Activated T-cell treated with anti-CD3 and anti-CD28 coated beads for 48 hours (primary cell): Measurements from ENCODE around the gene OR10D3.
"Not testable (repeated sequence)": the region's sequence is repeated elsewhere in the genome, so short reads cannot be mapped to it uniquely, and the experiment has no call there.

Source experiments
- DNase-seq: peaks from one replicate; pipeline ENCODE4 v3.0.0-alpha.2; 2020; ENCODE audit warnings: low read depth

OR10D3 gene

DNA sequence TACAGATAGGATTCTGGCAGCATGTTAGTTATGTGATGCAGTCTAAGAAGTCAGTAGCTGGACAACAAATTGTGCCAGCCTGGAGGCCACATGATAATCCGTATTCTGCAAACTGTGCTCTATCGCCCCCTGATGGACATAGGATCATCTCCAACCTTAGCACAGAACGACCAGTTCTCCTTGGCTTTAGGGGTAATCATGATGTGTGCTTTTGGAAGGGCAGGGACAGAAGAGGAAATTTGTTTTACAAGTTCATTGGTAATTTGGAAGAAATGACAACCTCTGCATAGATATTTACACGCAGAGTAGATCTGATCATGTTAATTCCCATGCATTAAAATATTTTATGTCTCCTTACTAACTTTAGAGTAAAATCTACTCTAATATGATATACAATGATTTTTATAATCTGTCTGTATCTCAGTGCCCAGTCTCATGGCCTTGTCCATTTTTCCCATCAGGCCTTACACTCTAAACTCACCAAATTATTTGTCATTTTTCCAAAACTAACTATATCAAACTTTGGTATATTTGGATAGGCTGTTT is 12.1 kb downstream of the OR10D3 start:
- peak; percentile 5 for DNase-seq

DNA sequence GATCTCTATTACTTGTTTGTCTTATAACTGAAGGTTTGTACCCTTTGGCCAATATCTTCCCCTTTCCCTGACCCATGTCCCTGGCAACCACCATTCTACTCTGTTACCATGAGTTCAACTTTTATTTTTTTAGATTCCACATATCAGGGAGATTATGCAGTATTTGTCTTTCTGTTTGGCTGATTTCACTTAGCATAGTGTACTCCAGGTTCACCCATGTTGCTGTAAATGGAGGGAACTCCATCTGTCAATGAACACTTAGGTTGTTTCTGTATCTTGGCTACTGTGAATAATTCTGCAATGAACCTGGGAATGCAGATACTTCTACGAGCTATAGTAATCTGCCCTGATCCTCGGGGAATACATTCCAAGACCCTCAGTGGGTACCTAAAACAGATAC is 14.9 kb downstream of the OR10D3 start:
- DNase-seq: no peak

DNA sequence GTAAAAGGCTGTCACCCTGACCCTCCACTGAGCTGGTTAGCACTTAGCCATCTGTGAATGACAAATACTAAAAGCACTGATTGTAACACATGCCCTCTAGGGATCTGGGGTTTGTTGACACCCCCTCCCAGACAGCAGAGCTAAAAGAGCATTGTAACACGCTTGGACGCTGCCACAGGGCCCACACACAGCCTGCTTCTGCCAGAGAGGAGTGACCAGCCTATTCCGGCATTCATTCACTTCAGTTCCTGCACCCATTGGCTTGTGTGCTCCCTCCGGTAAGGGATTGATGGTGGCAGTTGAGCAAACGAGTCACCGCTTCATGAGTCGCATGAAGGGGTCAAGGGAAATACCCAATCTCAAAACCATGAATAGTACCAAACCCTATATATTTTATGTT is 15.8 kb downstream of the OR10D3 start:
- no peak for DNase-seq

DNA sequence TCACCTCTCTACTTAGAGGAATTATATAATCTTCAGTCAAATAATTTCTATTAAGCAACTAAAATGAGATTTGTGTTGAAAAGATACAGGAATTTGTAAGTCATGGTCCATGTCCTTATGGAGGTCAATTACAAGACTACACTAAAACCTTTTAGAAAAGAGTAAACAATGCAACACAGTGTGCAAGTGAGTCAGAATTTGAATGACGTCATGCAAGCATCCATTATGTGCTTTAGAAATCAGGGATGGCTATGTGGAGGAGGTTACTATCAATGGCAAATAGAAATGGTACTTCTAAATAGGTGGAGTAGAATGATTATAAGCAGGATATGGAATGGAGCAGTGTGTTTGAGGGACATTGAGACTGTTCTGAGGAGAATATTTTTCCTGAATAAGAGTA is 16.6 kb downstream of the OR10D3 start:
- no peak for DNase-seq

GRCh38 chr11:124200671-124201070 is 17.5 kb downstream of the OR10D3 start:
- no peak for DNase-seq

GRCh38 chr11:124202951-124203350 is 19.8 kb downstream of the OR10D3 start:
- no peak for DNase-seq

DNA sequence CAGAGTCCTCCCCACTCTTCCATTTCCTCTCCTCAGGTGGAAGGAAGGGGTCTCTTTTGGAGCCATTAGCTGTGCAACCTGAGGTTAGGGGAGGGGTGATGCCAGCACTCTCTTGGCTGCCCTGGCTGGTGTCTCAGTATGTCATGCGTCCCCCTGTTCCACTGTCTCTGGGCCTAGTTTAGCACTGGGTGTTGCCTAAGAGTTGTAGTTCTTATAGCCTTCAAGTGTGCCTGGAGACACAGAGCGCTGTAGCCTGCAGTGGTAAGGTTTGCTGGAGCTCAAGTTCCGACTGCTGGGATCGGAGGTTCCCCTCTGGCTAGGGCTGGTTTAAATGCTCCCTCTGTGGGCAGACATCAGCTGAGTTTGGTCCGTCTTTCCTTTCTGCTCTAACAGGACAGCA is 20.9 kb downstream of the OR10D3 start:
- no peak for DNase-seq

GRCh38 chr11:124207102-124207792 is 24.1 kb downstream of the OR10D3 start:
- no peak for DNase-seq

DNA sequence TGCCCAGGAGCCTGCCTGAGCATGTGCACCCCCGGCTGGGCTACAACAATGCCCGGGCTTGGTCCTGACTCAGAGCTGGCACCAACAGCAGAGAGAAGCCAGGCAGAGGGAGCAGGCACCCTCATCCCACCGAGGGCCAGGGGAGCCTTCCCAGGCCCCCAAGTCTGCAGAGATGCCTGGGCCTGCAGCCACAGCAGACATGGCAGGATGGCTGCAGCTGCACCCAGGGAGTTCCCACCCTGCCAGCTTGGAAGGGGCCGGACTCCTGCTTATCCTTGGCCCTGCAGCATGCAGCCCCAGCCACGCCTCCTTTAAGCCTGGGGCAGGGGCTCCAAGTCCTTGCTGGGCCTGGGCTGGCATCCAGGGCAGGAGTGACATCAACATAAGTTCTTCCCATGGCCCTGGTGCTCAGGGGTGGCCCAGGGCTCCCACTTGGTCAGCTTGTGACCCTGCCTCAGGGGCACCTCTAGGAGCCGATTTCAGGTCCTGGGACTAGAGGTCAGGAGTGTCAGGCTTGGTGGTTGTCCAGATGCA is 26.7 kb downstream of the OR10D3 start:
- no peak for DNase-seq

DNA sequence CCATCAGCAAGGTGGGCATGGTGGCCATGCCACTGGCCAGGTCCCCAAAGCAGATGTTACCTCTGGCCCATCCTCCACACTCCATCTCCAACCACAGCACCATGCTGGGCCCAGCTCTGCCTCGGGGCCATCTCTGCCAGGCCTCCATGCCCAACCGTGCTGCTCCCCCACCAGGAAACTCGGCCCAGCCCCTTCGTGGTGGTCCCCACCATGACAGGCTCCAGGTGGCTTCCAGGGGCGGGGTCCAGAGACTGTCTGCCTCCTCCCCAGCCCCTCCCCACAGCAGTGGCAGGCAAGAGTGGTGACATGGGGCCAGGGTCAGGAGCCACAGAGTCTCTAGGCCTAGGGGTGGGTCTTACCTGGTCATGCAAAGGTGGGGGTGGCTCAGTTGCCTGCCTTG is 27.3 kb downstream of the OR10D3 start:
- no peak for DNase-seq

GRCh38 chr11:124211321-124211720 is 28.2 kb downstream of the OR10D3 start:
- no peak for DNase-seq

GRCh38 chr11:124214027-124214426 is 30.9 kb downstream of the OR10D3 start:
- DNase-seq: no peak

DNA sequence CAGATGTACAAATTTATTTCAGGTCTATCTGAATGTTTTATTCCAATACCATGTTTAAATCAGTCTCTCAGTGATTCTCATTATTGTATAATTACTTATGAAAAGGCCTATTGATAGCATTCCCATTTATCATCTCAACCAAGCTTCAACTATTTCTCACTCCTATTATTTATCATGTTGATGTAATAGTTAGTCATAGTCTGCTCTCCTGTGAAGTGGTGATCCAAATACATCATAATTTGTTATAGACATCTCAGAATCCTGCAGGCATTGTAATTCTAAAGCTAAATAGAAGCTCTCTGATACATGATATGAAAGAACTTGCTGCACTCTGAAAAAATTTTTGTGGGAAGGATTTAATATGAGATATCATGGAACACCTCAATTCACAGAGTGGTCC is 36.0 kb downstream of the OR10D3 start:
- no peak for DNase-seq

DNA sequence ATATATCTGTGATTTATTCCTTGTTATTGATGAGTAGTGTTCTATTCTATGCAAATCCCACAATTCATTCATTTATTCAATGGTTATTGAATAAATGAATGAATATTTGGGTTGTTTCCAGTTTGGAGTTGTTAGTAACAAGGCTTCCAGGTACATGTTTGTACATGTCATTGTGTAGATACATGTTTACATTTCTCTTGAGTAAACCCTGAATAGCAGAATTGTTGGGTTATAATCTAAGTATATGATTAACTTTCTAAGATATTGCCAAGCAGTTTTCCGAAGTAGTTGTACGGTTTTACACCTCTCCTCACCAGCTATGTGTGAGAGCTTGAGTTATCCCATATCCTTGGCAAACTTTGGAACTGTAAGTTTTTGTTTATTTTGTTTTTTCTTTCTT is 39.3 kb downstream of the OR10D3 start:
- DNase-seq: no peak

DNA sequence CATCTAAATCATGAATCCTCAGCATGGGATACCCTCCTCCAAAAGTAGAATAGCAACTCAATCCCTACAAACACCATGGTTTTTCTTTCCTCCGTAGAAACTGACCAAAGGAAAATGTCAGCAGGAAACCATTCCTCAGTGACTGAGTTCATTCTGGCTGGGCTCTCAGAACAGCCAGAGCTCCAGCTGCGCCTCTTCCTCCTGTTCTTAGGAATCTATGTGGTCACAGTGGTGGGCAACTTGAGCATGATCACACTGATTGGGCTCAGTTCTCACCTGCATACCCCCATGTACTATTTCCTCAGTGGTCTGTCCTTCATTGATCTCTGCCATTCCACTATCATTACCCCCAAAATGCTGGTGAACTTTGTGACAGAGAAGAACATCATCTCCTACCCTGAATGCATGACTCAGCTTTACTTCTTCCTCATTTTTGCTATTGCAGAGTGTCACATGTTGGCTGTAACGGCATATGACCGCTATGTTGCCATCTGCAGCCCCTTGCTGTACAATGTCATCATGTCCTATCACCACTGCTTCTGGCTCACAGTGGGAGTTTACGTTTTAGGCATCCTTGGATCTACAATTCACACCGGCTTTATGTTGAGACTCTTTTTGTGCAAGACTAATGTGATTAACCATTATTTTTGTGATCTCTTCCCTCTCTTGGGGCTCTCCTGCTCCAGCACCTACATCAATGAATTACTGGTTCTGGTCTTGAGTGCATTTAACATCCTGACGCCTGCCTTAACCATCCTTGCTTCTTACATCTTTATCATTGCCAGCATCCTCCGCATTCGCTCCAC is 41.7 kb downstream of the OR10D3 start:
- not testable (repeated sequence) for DNase-seq

DNA sequence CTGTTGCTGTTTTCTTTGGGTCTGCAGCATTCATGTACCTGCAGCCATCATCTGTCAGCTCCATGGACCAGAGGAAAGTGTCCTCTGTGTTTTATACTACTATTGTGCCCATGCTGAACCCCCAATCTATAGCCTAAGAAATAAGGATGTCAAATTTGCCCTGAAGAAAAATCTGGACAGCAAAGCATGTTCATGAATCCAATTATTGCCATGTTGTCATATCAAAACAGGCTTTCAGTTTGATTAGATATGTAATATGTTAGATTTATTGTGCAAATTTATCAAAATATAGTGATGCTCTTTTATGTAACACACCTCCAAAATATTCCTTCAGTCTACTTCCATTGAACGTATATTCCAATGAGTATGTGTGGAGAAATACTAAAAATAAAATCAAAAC is 42.3 kb downstream of the OR10D3 start:
- DNase-seq: no peak

DNA sequence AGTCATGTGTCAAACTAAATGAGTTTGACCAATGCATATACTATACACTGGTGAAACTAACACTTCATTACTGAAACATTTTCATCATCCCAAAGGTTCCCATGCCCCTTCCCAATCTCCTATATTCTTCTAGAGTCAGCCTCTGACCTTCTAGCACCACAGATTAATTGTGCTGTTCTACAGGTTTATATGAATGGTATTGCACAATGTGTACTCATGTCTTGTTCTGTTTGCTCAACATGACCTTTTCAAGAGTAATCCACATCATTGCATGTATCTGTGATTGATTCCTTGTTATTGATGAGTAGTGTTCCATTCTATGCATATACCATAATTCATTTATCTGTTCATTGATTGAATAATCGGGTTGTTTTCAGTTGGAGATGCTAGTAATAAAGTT is 50.2 kb downstream of the OR10D3 start:
- no peak for DNase-seq
